HG03045 (cell line): ENCODE data around the gene FGFBP1.

Source experiments
- ATAC-seq: cut with Tn5 transposase; IDR thresholded peaks from one replicate; pipeline ENCODE4 v1.9.1; 2021; ENCODE audit warnings: mild to moderate bottlenecking, moderate library complexity; ENCODE audit not compliant: unreplicated experiment

FGFBP1 gene

GRCh38 chr4:15913631-15913970 lies 24.9 kb downstream of the FGFBP1 start:
- no peak for ATAC-seq

GRCh38 chr4:15912961-15913630 lies 25.4 kb downstream of the FGFBP1 start:
- ATAC-seq, result no peak

GRCh38 chr4:15912236-15912635 lies 26.3 kb downstream of the FGFBP1 start:
- no peak for ATAC-seq

GRCh38 chr4:15910155-15910940 lies 28.2 kb downstream of the FGFBP1 start:
- ATAC-seq, result no peak

GRCh38 chr4:15907430-15907829 lies 31.1 kb downstream of the FGFBP1 start:
- ATAC-seq, result no peak

- ATAC-seq, result no peak
These were observed 32.5 kb downstream of the FGFBP1 start for GRCh38 chr4:15906020-15906443.

- no peak for ATAC-seq
These were observed 35.8 kb downstream of the FGFBP1 start for GRCh38 chr4:15902746-15903145.

GRCh38 chr4:15901998-15902397 lies 36.5 kb downstream of the FGFBP1 start:
- no peak for ATAC-seq

- no peak for ATAC-seq
These were observed 37.5 kb downstream of the FGFBP1 start for GRCh38 chr4:15901007-15901406.

GRCh38 chr4:15899511-15899910 lies 39.0 kb downstream of the FGFBP1 start:
- no peak for ATAC-seq

GRCh38 chr4:15898902-15899301 lies 39.6 kb downstream of the FGFBP1 start:
- ATAC-seq, result no peak

- ATAC-seq, result no peak
These were observed 41.0 kb downstream of the FGFBP1 start for GRCh38 chr4:15897577-15897976.

- ATAC-seq, result no peak
These were observed 43.3 kb downstream of the FGFBP1 start for GRCh38 chr4:15894921-15895916.

- ATAC-seq, result no peak
These were observed 44.1 kb downstream of the FGFBP1 start for GRCh38 chr4:15894393-15894792.

- no peak for ATAC-seq
These were observed 44.6 kb downstream of the FGFBP1 start for GRCh38 chr4:15893962-15894361.

GRCh38 chr4:15891312-15891711 lies 47.2 kb downstream of the FGFBP1 start:
- ATAC-seq, result no peak

- ATAC-seq, result no peak
These were observed 48.2 kb downstream of the FGFBP1 start for GRCh38 chr4:15890246-15890829.

- no peak for ATAC-seq
These were observed 50.0 kb downstream of the FGFBP1 start for GRCh38 chr4:15888515-15888914.
